Cardiac muscle cell (in vitro differentiated cells and primary cell): ENCODE measurements around the gene LOC101059915.
"Not testable (repeated sequence)": the region's sequence is repeated elsewhere in the genome, so short reads cannot be mapped to it uniquely, and the experiment has no call there.

Experiments used
- DNase-seq, 2 donors: peaks; one replicate each; pipeline versions ENCODE4 v3.0.0 to v3.0.0-alpha.2; 2010 to 2017; ENCODE audit warnings: low read depth in 1 of 2, low spot score in 1 of 2
- H3K27ac ChIP-seq: fragments of 200-600 bp; sonication (generic); 2 replicates; pipeline ENCODE4 v1.5.1; 2016
- H3K27me3 ChIP-seq: fragments of 200-600 bp; sonication (generic); 2 replicates; pipeline ENCODE4 v1.6.0; 2016; ENCODE audit warnings: control low read depth
- H3K36me3 ChIP-seq: fragments of 200-600 bp; sonication (generic); 2 replicates; pipeline ENCODE4 v1.5.1; 2016; ENCODE audit warnings: control low read depth
- H3K4me1 ChIP-seq: fragments of 200-600 bp; sonication (generic); 2 replicates; pipeline ENCODE4 v1.8.1; 2017; ENCODE audit warnings: low read depth, mild to moderate bottlenecking, mixed run types
- H3K4me3 ChIP-seq: fragments of 200-600 bp; sonication (generic); 2 replicates; pipeline ENCODE4 v1.5.1; 2016; ENCODE audit warnings: mild to moderate bottlenecking
- H3K9me3 ChIP-seq: fragments of 200-600 bp; sonication (generic); 2 replicates; pipeline ENCODE4 v1.5.1; 2017; ENCODE audit warnings: low read depth, mild to moderate bottlenecking, control low read depth
- TF ChIP-seq, protein P1 (sequence below): IDR thresholded peaks from 2 replicates; pipeline ENCODE4 v1.5.1; 2012; ENCODE audit warnings: low read depth, mild to moderate bottlenecking, low read length

Gene LOC101059915

DNA sequence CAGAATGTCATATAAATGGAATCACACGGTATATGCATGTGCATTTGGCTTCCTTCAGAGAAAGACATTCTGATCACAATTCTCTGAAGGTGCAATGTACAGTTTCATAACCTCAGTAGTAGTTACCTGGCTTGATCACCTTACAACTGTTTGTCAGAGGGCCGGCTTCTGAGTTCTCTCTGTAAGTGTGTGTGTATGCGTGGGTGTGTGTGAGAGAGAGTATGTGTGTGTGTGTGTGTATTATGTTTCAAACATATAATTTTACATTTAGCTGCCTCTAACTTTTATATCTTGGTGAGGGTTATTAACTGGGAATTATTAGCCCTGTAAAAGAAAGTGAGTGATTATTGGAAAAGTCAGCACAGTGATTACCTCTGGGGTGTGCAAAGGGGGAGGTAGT is 8.0 kb upstream of the LOC101059915 start:
- no peak for DNase-seq
- Histone ChIP-seq H3K27ac (no peak overlapping the region), H3K36me3 (no peaks in the 10 kb centered on the region), H3K4me1 (no peaks in the 10 kb centered on the region), H3K4me3 (no peak overlapping the region), H3K27me3 (no peaks in the 10 kb centered on the region), H3K9me3 (no peaks in the 10 kb centered on the region)
- TF ChIP-seq, protein P1, sequence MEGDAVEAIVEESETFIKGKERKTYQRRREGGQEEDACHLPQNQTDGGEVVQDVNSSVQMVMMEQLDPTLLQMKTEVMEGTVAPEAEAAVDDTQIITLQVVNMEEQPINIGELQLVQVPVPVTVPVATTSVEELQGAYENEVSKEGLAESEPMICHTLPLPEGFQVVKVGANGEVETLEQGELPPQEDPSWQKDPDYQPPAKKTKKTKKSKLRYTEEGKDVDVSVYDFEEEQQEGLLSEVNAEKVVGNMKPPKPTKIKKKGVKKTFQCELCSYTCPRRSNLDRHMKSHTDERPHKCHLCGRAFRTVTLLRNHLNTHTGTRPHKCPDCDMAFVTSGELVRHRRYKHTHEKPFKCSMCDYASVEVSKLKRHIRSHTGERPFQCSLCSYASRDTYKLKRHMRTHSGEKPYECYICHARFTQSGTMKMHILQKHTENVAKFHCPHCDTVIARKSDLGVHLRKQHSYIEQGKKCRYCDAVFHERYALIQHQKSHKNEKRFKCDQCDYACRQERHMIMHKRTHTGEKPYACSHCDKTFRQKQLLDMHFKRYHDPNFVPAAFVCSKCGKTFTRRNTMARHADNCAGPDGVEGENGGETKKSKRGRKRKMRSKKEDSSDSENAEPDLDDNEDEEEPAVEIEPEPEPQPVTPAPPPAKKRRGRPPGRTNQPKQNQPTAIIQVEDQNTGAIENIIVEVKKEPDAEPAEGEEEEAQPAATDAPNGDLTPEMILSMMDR, result no peak

GRCh38 chrX:71659959-71660358 is 7.4 kb upstream of the LOC101059915 start:
- Histone ChIP-seq H3K4me1 (no peaks in the 10 kb centered on the region), H3K27me3 (no peaks in the 10 kb centered on the region), H3K9me3 (no peaks in the 10 kb centered on the region), H3K27ac (no peak overlapping the region), H3K36me3 (no peaks in the 10 kb centered on the region), H3K4me3 (no peak overlapping the region)
- TF ChIP-seq, protein P1, result no peak
- DNase-seq, result no peak

- no peaks in the 10 kb centered on the region for H3K27me3 ChIP-seq
- no peak overlapping the region for H3K4me3 ChIP-seq
- no peak for DNase-seq
- H3K36me3 ChIP-seq, result no peaks in the 10 kb centered on the region
- no peaks in the 10 kb centered on the region for H3K9me3 ChIP-seq
- no peaks in the 10 kb centered on the region for H3K4me1 ChIP-seq
- TF ChIP-seq, protein P1, result no peak
- H3K27ac ChIP-seq, result no peak overlapping the region
Measured at GRCh38 chrX:71660562-71661416, 6.6 kb upstream of the LOC101059915 start.

DNA sequence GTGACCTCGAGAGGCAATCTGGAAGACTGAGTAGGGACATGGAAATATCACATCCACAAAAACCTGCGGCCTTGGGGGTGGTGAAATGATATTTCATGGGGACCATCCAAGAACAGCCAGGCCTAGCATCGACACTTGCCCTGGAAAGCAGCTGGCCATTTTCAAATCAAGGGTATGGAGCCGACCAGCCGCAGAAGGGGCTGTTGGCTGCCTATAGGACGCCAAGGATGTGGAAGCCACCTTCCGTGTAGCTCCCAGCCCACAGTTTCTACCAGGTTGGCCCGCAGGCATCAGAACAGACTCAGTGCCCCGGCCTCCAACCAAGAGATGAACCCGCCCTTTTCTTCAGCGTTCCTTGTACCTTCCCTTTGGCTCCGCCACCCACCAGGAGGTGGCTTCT is 5.4 kb upstream of the LOC101059915 start:
- DNase-seq, result no peak
- Histone ChIP-seq H3K27ac (no peak overlapping the region), H3K27me3 (no peaks in the 10 kb centered on the region), H3K4me3 (no peak overlapping the region), H3K36me3 (no peaks in the 10 kb centered on the region), H3K4me1 (no peaks in the 10 kb centered on the region), H3K9me3 (no peaks in the 10 kb centered on the region)
- TF ChIP-seq, protein P1, result no peak

GRCh38 chrX:71662654-71663053 is 4.7 kb upstream of the LOC101059915 start:
- not testable (repeated sequence) for DNase-seq, H3K4me3 ChIP-seq, H3K36me3 ChIP-seq, H3K9me3 ChIP-seq, H3K27ac ChIP-seq, H3K27me3 ChIP-seq, H3K4me1 ChIP-seq

DNA sequence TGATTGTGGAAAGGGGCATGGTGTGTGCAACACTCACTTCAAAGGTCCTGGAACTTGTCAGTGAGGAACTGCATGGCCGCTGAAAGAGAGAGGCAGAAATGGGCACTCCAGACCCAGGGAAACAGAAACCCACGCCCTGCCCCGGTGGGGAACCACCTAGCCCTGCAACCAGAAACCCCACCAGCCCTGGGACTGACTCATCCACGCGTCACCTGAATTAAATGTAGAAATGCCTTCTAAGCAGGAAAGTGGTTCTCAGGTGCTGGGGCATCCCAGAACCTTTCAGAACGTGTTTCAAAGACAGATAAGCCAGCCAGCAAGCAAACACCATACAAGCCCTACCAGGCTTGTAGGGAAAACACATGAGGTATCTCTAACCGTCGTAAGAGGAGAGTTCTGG is 4.1 kb upstream of the LOC101059915 start:
- H3K27me3 ChIP-seq, DNase-seq, H3K27ac ChIP-seq, H3K36me3 ChIP-seq, H3K9me3 ChIP-seq, H3K4me1 ChIP-seq, H3K4me3 ChIP-seq: not testable (repeated sequence)
